Measurements from ENCODE around the gene CTBP2.

The CTBP2 gene

DNA sequence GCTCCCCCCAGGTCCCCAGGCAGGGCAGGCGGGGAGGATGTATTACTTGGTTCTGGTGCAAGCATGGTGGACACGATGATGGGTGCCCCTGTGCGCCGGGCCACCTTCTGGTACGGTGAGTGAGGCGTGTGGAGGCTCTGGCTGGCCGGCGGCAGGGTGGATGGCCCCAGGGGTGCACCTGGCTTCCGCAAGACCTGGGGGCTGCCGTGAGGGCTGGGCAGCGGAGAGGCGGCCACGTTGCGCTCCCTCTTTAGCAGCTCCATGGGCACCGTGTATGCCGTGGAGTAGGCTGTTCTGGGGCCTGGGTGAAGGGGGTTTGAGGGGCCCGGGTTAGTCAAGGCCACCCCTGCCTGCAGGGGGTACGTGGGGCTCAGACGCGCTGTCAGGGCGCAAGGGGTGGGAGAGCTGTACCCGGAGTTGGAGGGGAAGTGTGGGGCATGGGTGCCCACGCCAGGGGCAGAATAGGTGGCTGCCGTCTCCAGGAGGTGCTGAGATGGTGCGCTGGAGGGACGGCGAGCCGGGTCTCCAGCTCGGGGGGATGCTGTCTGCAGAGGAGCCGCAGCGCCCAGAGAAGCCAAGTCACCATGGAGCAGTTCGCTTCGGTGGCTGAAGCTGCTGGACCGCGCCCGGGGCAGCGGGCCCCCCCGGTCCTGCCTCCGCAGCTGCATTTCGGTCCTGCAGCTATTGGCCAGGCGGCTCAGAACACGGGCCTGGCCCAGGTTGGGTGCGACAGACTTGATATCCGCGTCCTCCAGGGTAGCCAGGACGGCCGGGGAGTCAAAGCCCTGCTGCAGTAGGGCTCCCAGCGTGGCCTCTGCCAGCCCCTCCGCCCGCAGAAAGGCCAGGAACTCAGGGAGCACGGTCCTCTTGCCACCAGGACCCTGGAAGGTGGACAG lies 134.1 kb downstream of the CTBP2 start:
- DNase-seq (ENCODE audit: low read depth in 4 of 4, low spot score in 1 of 4), result no peak

DNA sequence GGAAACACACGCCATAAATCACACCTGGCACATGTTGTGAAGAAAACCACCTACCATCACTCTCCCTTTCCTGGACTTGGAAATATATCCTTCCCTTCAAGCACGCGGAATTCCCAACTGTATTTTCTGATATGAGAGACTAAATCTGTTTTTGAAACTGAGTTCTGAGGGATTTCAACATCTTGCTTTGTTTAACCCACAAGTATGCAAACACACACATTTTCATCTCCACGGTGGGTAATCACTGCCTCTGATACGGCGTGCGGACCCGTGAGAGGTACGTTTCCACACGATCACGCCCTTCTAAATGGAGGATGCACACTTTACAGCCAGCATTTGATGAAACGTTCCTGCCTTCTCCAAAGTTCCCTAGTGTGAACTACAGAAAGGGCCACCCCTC lies 135.0 kb downstream of the CTBP2 start:
- DNase-seq (ENCODE audit: low read depth in 4 of 4, low spot score in 1 of 4), result no peak

DNA sequence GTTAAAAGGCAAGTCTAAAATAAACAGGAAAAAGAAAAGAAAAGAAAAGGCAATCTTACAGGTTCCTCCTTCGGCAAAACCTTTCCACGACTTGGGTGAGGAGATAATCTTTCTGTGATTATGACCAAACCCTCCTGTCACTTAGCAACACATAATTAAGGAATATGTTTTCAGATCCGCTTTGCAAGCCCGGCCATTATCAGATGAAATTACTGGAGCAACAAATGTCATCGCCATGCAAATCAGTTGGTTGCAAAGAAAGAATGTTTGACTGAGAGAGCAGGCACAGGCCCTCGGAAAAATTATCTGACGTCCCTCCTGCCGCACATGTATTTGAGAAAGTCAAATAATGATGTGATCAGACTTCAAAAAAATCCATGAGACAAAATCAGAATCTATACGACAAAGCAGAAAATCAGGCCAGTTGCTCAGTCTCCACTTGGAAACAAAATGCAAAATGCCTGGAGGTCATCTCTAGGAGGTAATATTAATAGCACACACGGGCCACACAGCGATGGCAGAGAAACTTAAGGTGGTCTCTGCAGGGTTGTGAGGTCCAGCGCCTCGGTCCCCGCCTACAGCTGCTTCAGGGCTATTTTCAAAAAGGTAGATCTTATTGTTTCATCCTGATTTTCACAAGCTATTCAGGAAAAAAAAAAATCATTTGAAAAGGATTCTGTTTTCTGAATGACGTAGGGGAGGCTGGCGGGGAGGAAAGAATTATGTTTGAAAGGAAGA lies 135.7 kb downstream of the CTBP2 start:
- DNase-seq (ENCODE audit: low read depth in 4 of 4, low spot score in 1 of 4), result no peak

DNA sequence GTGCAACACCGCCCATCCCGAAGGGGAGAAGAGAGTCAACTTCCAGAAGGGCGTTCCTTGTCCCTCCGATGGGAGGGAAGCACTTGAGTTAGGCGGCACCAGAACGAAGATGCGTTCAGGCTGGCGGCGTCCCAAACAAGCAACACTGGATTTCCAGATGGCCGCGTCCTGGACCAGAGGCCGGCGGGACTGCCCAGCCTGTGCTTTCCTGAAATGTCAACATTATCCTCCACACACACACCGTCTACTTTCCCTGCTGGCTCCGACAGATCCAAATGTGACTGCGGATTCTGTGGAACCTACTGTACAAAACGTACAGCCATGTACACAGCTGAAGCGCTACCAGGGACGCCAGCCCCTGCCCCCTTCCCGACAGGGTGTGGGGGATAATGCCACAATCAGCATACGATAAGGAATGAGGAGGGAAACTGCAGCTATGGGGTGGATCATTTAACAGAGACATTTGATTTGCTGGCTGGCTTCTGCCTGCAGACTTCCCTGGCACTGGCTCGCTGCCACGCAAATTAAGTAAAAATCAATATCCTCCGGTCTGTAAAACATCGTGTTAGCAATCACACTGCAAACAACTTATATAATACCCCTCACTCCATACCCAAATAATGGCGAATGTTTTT lies 136.4 kb downstream of the CTBP2 start:
- DNase-seq (ENCODE audit: low read depth in 4 of 4, low spot score in 1 of 4), result no peak

DNA sequence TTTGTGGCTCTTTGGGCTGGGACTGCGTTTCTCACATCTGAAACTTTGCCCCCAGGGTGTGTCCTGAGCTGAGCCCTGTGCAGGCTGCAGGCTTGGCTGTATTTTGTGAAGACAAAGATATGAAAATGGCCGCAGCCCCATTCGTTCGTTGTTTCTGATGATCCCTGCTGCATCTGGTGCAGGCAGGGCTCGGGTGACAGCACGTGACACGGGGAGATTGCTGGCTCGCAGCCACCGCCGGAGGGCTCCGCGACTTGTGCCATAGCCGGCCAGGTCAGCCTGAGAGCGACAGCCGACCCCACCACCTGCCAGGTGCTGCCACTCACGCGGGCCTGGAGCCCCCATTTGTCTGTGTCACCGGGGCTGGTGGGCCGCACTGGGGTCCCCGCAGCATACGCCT lies 137.1 kb downstream of the CTBP2 start:
- no peak for DNase-seq (ENCODE audit: low read depth in 4 of 4, low spot score in 1 of 4)

DNA sequence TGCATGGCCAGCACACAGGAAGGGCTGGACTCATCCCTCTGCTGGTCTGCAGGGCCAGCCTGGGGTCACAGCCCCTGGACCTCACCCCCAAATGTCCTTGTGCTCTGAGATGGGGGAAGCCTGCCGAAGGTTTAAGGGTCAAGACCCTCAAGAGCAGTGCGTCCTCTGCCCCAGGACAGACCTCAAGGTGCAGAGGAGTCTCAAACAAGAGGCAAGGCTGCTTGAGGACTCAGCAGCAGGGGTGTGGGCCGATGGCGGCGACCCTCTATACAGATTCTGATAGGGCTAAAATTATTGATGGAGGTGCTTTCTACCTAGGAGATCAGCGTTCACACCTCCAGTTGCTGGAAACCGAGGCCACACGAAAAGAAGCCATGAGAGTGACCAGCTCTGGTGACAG lies 137.7 kb downstream of the CTBP2 start:
- DNase-seq (ENCODE audit: low read depth in 4 of 4, low spot score in 1 of 4), result no peak

DNA sequence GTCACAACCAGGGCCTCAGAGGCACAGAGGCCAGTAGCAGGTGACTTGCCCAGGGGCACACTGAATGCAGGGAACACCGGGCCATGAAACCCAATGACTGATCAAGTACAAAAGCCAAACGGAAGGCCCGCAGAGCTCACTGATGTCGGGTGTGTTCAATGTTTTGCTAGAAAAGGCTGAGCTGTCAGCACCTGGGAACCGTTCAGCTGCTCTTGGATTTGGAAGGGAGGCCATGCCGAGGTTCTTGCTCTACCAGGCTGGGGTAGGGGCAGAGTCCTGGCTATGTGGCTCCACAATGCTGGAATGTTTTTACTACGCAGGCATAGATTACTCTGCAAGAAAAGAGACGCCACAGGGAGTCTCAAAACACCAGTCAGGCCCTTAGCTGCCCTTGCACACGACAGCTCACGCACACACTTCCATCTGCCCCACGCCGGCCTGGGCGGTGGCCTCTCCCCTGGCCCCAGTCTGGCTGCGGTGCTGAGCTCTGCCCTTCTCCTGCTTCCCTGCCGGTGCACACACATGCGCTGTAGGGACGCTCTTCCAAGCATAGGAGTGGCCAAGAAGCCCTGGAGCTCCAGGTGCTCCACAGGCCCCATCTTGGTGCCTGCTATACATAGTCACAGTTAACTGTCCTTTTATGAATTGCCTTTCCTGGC lies 138.5 kb downstream of the CTBP2 start:
- no peak for DNase-seq (ENCODE audit: low read depth in 4 of 4, low spot score in 1 of 4)

DNA sequence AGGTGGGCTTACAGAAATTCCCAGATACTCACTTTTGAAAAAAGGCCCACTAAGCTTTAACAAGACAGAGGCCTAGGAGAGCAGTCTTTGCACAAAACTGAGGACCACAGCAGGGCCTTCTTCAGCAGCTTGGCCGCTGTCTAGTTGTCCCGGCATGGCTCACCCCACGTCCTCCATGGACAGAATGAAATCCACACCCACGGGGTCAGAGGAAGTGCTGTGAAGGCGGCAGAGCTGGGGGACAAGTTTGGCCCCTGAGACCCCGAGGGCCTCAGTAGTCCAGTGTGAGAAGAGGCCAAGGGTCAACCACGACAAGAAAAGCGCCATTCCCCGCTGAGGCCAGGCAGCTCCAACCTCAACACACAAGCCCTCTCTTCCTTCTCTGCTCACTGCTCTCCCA lies 139.5 kb downstream of the CTBP2 start:
- no peak for DNase-seq (ENCODE audit: low read depth in 4 of 4, low spot score in 1 of 4)

DNA sequence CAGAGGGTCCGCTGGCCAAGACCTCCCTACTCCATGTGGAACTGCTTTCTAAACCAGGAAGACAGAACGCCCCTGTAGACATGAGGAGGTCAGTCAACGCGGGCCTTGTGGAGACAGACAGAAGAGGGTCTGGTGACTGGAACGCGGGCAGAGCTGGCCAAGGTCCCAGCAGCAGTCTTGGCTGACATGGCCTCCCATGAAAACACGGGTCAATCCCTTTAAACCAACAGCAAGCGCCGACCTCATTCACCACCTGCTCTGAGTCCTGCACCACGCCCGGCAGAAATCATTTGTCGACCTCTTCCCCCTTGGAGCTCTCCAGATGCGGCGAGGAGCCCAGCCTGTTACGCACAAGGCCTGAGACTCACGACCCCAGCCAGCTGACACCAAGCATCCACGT lies 140.0 kb downstream of the CTBP2 start:
- DNase-seq (ENCODE audit: low read depth in 4 of 4, low spot score in 1 of 4), result no peak

DNA sequence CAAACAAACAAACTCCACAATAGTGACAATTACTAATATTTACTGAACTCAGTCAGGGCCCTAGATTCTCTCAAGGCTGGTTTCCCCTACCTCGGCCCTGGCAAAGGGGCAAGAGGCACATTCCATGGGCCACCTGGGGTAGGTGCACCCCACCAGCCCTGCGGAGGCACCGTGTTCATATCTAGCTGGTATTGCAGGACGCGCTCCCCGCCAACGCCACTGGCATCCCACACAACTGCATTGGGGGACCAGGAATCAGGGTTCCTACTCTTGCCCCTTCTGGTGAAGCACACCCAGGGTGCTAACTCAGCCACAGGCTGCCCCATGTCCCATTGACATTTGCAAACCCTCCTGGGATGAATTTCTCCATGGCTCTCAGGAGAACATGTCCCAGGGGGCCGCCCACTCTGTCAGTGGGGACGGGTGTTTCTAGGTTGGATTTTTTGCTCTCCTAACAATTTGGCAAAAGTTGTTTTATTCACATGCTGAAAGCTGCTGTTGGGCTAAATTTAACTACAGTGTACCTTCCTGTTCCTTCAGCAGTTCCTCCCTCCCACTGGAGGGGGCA lies 141.7 kb downstream of the CTBP2 start:
- no peak for DNase-seq (ENCODE audit: low read depth in 4 of 4, low spot score in 1 of 4)

DNA sequence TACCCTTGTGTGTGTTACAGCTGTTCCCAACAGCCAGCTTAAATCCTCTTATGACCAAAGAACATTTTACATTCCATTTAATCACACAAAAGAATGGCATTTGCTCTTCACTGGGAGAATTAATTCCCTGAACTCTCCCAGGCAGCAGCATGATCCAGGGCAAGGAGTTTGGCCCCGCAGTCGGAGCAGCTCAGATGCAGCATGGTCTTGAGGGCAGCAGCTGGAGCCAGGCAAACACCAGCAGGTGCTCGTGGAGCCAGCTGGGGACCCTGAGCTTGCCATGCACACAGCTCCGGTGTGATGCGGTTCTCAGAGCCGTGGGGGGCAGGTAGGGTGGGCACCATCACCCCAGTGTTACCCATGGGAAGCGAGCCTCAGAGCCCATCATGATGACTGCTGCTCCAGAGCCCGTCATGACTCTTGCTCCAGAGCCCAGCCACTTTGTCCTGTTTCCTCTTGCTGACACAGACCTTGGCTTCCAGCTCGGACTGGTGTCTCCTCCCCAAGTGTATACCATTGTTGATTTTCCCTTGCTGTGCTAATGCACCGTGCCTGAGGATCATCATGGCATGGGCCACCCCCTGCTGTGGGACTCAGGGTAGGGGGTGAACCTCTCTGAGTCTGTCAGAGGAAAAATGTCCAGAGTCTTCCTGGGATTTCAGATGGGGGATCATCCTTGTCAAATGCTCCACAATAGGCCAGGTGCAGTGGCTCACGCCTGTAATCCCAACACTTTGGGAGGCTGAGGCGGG lies 142.6 kb downstream of the CTBP2 start:
- no peak for DNase-seq (ENCODE audit: low read depth in 4 of 4, low spot score in 1 of 4)

DNA sequence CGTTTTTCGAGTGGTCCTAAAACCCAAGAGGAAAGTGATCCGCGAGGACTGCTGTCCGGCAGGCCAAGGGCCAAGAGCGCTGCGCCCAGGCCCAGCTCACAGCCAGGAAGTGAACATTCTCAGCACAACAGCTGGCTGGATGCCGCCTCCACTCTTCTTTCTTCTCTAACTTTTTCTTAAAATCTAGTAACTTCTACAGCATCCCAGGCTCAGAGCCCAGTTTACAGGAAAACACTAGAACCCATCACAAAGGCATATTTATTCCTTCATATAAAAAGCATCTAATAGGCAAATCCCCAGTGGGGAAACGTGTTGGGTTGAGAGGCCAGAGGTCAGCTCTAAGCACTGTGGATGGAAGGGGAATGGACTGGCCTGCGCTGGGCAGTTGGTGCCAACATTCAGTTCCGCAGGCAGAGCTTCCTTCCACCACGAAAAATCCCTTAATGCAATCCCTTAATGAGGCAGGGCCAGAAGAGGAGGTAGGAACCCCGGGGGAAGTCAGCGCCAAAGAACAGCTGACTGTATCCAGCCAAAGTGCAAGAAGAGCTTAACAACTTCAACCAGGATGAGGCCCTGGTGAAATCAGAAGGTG lies 143.7 kb downstream of the CTBP2 start:
- no peak for DNase-seq (ENCODE audit: low read depth in 4 of 4, low spot score in 1 of 4)

DNA sequence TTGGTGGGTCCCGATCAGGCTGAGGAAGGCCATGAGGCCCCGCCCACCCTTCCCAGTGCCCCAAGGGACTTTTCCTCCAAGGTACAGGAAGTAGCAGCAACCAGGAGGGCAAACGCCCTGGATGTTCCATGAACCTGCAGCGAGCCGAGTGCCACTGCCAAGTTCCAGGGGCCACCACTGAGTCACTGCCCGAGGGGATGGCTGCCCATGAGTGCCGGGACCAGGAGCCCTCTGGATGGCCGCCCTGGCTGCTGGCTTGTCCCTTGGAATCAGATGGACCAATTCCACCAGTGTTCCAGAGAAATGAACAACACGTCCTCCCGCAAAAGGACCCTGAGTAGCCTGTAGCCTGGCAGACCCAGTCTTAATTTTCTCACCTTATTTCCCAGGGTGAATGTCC lies 144.2 kb downstream of the CTBP2 start:
- no peak for DNase-seq (ENCODE audit: low read depth in 4 of 4, low spot score in 1 of 4)

DNA sequence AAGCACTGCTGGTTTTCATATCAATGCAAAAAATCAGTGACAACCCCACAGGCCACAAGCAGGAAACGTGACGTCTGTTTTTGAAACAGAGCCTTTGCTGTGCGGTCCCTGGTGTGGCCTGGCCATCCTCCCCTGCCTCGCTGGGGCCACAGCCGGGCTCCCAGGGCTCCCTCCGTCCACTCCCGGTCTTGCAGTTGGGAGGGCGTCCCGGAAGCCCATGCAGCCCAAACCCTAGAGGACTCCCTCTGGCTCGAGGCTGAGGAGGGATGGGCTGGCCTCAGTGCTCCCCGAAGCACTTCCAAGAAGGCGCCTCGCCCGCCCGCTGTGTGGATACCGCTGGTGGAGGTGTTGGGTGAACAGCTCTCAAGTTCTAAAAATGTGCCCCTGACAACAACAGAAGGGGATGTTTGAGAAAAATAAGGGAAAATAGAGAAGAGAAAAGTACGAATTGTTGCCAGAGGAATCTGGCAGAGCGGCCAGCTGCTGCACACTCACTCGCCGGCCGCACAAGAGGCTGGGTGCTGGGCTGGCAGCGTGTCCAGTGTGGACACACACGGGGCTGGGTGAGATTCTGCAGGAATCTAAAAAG lies 144.9 kb downstream of the CTBP2 start:
- DNase-seq (ENCODE audit: low read depth in 4 of 4, low spot score in 1 of 4), result no peak

DNA sequence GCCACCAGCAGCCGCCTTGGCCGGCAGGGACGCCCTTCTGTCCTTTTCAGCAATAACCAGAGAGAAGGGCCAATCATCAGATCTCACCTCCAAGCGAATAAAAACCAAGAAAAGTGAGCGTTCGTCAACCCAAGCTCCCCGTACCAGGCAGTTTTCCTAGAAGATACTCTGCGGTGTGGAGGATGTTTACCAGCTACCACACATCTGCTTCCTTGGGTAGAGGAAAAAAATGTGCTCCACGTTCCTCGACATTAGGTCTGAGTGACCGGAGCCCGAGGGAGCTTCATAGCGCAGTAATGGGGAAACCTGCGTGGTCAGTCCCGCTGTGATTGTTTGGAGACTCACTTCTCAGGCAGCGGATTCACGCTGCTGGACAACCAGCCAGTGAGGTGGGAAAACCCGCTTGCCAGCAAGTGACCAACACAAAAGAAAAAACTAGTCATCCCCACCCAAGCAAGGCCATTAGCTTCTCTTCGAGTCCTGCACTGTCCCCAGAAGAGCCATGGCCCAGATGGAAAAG lies 145.5 kb downstream of the CTBP2 start:
- DNase-seq (ENCODE audit: low read depth in 4 of 4, low spot score in 1 of 4), result no peak

DNA sequence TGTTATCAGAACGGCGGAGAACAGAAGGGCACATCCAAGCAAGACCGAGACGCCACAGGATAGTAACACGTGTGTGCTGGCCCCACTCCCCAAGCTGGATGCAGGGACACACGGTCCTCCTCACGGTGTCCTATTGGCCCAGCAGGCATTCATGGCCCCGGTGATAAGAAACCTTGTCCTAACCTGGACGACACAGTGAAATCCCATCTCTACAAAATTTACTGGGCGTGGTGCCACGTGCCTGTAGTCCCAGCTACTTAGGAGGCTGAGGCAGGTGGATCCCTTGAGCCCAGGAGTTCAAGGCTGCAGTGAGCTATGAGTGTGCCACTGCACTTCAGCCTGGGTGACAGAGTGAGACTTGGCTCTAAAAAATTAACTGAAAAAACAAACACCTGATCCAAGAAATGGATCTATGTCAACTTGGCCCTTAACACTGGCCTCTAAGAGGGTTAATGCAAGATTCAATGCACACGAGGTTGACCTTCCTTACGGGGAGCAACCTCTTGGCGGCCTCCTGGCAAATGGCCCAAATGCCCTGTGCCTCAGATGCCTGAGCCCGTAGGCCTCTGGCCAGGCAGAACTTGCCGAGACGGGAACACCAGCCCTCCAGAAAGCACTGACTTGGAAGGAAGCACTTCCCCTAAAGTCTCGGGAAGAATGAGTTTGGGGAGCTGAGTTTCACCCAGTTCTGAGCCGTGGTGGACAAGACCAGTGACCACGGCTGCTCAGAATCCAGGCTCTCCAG lies 146.1 kb downstream of the CTBP2 start:
- DNase-seq (ENCODE audit: low read depth in 4 of 4, low spot score in 1 of 4), result no peak

DNA sequence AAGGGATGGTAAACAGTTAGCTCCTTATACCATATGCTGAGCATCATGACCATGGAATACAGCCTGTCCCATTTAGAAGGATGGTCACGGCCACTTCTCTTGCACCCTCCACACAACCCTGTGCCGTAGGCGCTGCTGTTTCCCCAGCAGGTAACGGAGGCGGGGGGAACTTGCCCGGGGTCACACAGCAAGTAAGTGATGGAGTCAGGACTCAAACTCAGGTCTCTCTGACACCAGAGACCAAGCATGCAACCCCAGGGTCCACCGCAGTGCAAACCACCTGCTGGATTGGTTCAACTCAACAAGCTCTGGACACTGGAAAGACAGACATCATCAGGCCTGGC lies 146.9 kb downstream of the CTBP2 start:
- no peak for DNase-seq (ENCODE audit: low read depth in 4 of 4, low spot score in 1 of 4)

DNA sequence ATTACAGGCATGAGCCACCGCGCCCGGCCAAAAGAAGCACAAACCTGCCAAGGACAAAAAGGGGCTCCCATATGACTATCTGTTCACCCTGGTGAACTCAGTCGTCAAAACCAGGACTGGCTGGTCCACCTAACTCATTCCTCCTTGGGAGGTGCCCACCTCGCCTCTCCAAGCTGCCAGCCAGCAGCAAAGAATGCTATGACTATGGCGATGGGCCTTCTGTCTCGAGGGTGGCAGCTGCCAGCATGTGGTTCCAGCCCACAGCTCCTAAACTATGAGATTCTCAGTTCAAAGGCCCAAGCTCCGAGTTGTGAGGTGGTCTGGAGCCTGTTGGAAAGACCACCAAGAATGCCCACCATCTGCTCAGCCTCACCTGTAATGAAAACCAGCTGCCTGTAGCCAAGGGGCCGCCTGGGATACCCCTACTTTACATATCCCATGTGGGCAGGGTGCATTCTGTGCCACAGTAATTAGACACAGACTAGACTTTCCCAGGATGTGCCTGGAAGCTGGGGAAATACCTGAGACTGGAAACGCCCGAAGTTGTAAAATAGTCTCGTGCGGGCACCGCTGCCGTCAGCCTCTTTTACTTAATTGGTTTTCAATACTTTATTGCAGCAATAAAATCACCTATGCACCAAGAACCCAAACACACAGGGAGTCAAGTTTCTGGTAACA lies 147.4 kb downstream of the CTBP2 start:
- DNase-seq (ENCODE audit: low read depth in 4 of 4, low spot score in 1 of 4), result no peak
